Dermis blood vessel endothelial cell (primary cell): ENCODE results near the gene LAMA3. TPM values are rescaled to one million over a fixed set of nuclear protein-coding genes. Genes with fewer than 3 reads are reported as not detected.

Source experiments
- total RNA-seq: library from RNA; depleted of rRNA; stranded (reverse); fragments of >200 nt; gene quantifications from 2 replicates; pipeline ENCODE4 v1.2.3, GENCODE V29; 2014

The LAMA3 gene
- total RNA-seq, 1 donor from 2014 or later, result 14.1 TPM

Other genes starting within 250 kb of the LAMA3 start
- gene RIOK3, start 236.2 kb upstream of the LAMA3 start, total RNA-seq, result 51.4 and 68.1 TPM in 2 replicates
- 28.8 and 33.1 TPM in 2 replicates for gene RMC1, start 185.9 kb upstream of the LAMA3 start, total RNA-seq
- 36.4 and 80.5 TPM in 2 replicates for gene NPC1, start 102.9 kb upstream of the LAMA3 start, total RNA-seq
- gene ANKRD29, start 26.5 kb upstream of the LAMA3 start, total RNA-seq, result 4.1 and 4.2 TPM in 2 replicates